ENCODE measurements around the gene KSR1. TPM values are rescaled to one million over a fixed set of nuclear protein-coding genes. Genes with fewer than 3 reads are reported as not detected.

KSR1 gene
- total RNA-seq, 4 donors from 2014 or later = 26.6 to 64.4 (median 42.2) TPM

GRCh38 chr17:27615121-27615520 is 158.9 kb downstream of the KSR1 start:
- H3K27me3 ChIP-seq = no peaks in the 10 kb centered on the region
- no peaks in the 10 kb centered on the region for H3K9me3 ChIP-seq
- no peaks in the 10 kb centered on the region for H3K4me1 ChIP-seq
- H3K36me3 ChIP-seq = peaks cover 0 to 74% (median 0%) of the 10 kb centered on the region in 3 donors
- no peak overlapping the region for H3K4me3 ChIP-seq
- no peak for DNase-seq
- no peak overlapping the region for H3K27ac ChIP-seq
- no peak for TF ChIP-seq CTCF (IDR thresholded peaks at IDR 0.05)
- no peak for TF ChIP-seq POLR2A (IDR thresholded peaks at IDR 0.05)

GRCh38 chr17:27616414-27616813 is 160.2 kb downstream of the KSR1 start:
- H3K27me3 ChIP-seq = no peaks in the 10 kb centered on the region
- peaks cover 0 to 74% (median 0%) of the 10 kb centered on the region in 3 donors for H3K36me3 ChIP-seq
- no peak for TF ChIP-seq POLR2A (IDR thresholded peaks at IDR 0.05)
- no peak for TF ChIP-seq CTCF (IDR thresholded peaks at IDR 0.05)
- H3K4me1 ChIP-seq = no peaks in the 10 kb centered on the region
- H3K9me3 ChIP-seq = no peaks in the 10 kb centered on the region
- no peak for DNase-seq
- H3K4me3 ChIP-seq = no peak overlapping the region
- no peak overlapping the region for H3K27ac ChIP-seq

GRCh38 chr17:27618417-27618816 is 162.2 kb downstream of the KSR1 start:
- Histone ChIP-seq H3K4me3 (no peak overlapping the region), H3K9me3 (no peaks in the 10 kb centered on the region), H3K27me3 (no peaks in the 10 kb centered on the region), H3K36me3 (peaks cover 0 to 78% (median 0%) of the 10 kb centered on the region in 3 donors), H3K4me1 (no peaks in the 10 kb centered on the region), H3K27ac (no peak overlapping the region)
- DNase-seq = no peak
- no peak for TF ChIP-seq CTCF (IDR thresholded peaks at IDR 0.05)
- TF ChIP-seq POLR2A (IDR thresholded peaks at IDR 0.05) = no peak

- Histone ChIP-seq H3K4me3 (no peak overlapping the region), H3K27ac (no peak overlapping the region), H3K36me3 (peaks cover 0 to 84% (median 0%) of the 10 kb centered on the region in 3 donors), H3K4me1 (no peaks in the 10 kb centered on the region), H3K27me3 (no peaks in the 10 kb centered on the region), H3K9me3 (no peaks in the 10 kb centered on the region)
- no peak for DNase-seq
- no peak for TF ChIP-seq POLR2A (IDR thresholded peaks at IDR 0.05)
- no peak for TF ChIP-seq CTCF (IDR thresholded peaks at IDR 0.05)
Measured at GRCh38 chr17:27620721-27621120, 164.5 kb downstream of the KSR1 start.

GRCh38 chr17:27621536-27621935 is 165.3 kb downstream of the KSR1 start:
- TF ChIP-seq POLR2A (IDR thresholded peaks at IDR 0.05) = no peak
- TF ChIP-seq CTCF (IDR thresholded peaks at IDR 0.05) = no peak
- Histone ChIP-seq H3K36me3 (peaks cover 0 to 83% (median 0%) of the 10 kb centered on the region in 3 donors), H3K4me1 (no peaks in the 10 kb centered on the region), H3K9me3 (no peaks in the 10 kb centered on the region), H3K27me3 (no peaks in the 10 kb centered on the region), H3K4me3 (no peak overlapping the region), H3K27ac (no peak overlapping the region)
- no peak for DNase-seq

All from Peyer's patch (tissue), 4 donors.